ENCODE data around the gene THSD7A. TPM values are rescaled to one million over a fixed set of nuclear protein-coding genes. Genes with fewer than 3 reads are reported as not detected.

Gene THSD7A
- total RNA-seq, 3 donors from 2014 or later (not counting 1 experiment from before 2014, with no cell fraction given) = 0.29 to 8.6 TPM; not detected in 1

DNA sequence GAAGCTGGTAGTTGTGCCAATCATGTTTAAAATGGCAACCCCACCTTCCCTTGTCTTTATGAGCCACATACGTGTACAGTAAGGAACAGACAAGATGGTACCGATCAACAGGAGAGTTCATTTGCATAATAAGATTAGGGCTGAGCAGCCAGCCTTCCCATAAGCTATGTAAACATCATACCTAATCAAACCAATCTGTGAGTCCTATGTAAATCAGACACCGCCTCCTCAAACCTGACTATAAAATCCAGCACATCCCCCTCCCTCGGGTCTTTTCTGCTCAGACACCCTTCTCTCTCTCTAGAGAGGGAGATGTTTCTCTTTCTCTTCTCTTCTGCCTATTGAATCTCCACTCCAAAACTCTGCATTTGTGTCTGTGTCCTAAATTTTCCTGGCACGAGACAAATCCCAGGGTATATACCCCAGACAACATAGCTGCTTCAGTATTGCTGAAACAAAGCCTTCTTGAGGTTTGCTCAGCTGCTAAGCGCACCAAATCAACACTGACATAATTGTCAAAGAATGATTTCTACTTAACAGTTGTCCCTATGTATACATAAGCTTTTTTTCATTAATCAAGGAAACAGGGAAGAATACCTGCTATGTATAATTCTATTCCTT, 279.2 kb downstream of the THSD7A start:
- 88% methylated on average over 6 of the region's 6 CpGs for WGBS (ENCODE audit: insufficient coverage)
- no peaks in the 10 kb centered on the region for H3K36me3 ChIP-seq (ENCODE audit: control insufficient read depth, insufficient read depth, low read length)
- intact Hi-C loops (cut with micrococcal nuclease) = no loop called here
- Mint-ChIP-seq H3K27me3 (ENCODE audit: low read depth in 2 of 2) (no peaks in the 10 kb centered on the region), H3K27ac (no peak overlapping the region), H3K4me1 (no peaks in the 10 kb centered on the region), H3K4me3 (no peak overlapping the region), H3K36me3 (peaks cover 10% of the 10 kb centered on the region), H3K9me3 (peaks cover 12 to 20% of the 10 kb centered on the region in 2 donors)
- DNase-seq (no peak), ATAC-seq (no peak)
- H3K27ac ChIP-seq (ENCODE audit: low read length) = no peak overlapping the region
- no peaks in the 10 kb centered on the region for H3K27me3 ChIP-seq (ENCODE audit: control insufficient read depth, insufficient read depth, low read length)
- H3K4me1 ChIP-seq (ENCODE audit: control insufficient read depth, insufficient read depth, low read length) = no peaks in the 10 kb centered on the region
- no peaks in the 10 kb centered on the region for H3K9me3 ChIP-seq (ENCODE audit: control insufficient read depth, insufficient read depth, low read length)
- H3K4me3 ChIP-seq (ENCODE audit: low read length) = no peak overlapping the region
- TF ChIP-seq, protein P1, sequence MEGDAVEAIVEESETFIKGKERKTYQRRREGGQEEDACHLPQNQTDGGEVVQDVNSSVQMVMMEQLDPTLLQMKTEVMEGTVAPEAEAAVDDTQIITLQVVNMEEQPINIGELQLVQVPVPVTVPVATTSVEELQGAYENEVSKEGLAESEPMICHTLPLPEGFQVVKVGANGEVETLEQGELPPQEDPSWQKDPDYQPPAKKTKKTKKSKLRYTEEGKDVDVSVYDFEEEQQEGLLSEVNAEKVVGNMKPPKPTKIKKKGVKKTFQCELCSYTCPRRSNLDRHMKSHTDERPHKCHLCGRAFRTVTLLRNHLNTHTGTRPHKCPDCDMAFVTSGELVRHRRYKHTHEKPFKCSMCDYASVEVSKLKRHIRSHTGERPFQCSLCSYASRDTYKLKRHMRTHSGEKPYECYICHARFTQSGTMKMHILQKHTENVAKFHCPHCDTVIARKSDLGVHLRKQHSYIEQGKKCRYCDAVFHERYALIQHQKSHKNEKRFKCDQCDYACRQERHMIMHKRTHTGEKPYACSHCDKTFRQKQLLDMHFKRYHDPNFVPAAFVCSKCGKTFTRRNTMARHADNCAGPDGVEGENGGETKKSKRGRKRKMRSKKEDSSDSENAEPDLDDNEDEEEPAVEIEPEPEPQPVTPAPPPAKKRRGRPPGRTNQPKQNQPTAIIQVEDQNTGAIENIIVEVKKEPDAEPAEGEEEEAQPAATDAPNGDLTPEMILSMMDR (IDR thresholded peaks at IDR 0.05) = no peak

DNA sequence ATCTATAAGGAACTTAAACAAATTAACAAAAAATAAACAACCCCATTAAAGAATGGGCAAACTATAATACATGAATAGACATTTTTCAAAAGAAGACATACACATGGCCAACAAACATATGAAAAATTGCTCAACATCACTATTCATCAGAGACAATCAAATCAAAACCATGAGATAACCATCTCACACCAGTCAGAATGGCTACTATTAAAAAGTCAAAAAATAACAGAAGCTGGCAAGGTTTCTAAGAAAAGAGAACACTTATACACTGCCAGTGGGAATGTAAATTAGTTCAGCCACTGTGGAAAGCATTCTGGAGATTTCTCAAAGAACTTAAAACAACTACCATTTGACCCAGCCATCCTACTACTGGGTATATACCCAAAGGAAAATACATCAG, 280.5 kb downstream of the THSD7A start:
- intact Hi-C loops (cut with micrococcal nuclease) = no loop called here
- H3K9me3 Mint-ChIP-seq = peaks cover 10 to 15% of the 10 kb centered on the region in 2 donors
- Histone ChIP-seq H3K4me3 (ENCODE audit: low read length) (no peak overlapping the region), H3K27me3 (ENCODE audit: control insufficient read depth, insufficient read depth, low read length) (no peaks in the 10 kb centered on the region), H3K4me1 (ENCODE audit: control insufficient read depth, insufficient read depth, low read length) (no peaks in the 10 kb centered on the region), H3K36me3 (ENCODE audit: control insufficient read depth, insufficient read depth, low read length) (no peaks in the 10 kb centered on the region), H3K9me3 (ENCODE audit: control insufficient read depth, insufficient read depth, low read length) (no peaks in the 10 kb centered on the region), H3K27ac (ENCODE audit: low read length) (no peak overlapping the region)
- H3K4me3 Mint-ChIP-seq = no peak overlapping the region
- H3K36me3 Mint-ChIP-seq = peaks cover 10% of the 10 kb centered on the region
- no peak for ATAC-seq
- no peak for DNase-seq
- TF ChIP-seq, protein P1 (IDR thresholded peaks at IDR 0.05) = no peak
- H3K27ac Mint-ChIP-seq = no peak overlapping the region
- H3K4me1 Mint-ChIP-seq = no peaks in the 10 kb centered on the region
- no peaks in the 10 kb centered on the region for H3K27me3 Mint-ChIP-seq (ENCODE audit: low read depth in 2 of 2)

DNA sequence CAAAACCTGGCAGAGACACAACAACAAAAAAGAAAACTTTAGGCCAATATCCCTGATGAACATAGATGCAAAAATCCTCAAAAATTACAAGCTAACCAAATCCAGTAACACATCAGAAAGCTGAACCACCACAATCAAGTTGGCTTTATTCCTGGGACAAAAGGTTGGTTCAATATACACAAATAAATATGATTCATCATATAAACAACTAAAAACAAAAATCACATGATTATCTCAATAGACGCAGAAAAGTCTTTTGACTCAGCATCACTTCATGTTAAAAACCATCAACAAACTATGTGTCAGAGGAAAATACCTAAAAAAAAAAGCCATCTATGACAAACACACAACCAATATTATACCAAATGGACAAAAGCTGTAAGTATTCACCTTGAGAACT, 283.5 kb downstream of the THSD7A start:
- Histone ChIP-seq H3K9me3 (ENCODE audit: control insufficient read depth, insufficient read depth, low read length) (peaks cover 4% of the 10 kb centered on the region), H3K4me3 (ENCODE audit: low read length) (no peak overlapping the region), H3K4me1 (ENCODE audit: control insufficient read depth, insufficient read depth, low read length) (no peaks in the 10 kb centered on the region), H3K36me3 (ENCODE audit: control insufficient read depth, insufficient read depth, low read length) (no peaks in the 10 kb centered on the region), H3K27ac (ENCODE audit: low read length) (no peak overlapping the region), H3K27me3 (ENCODE audit: control insufficient read depth, insufficient read depth, low read length) (no peaks in the 10 kb centered on the region)
- DNase-seq (no peak), ATAC-seq (no peak)
- Mint-ChIP-seq H3K27me3 (ENCODE audit: low read depth in 2 of 2) (no peaks in the 10 kb centered on the region), H3K27ac (no peak overlapping the region), H3K4me3 (no peak overlapping the region), H3K9me3 (peaks cover 7 to 10% of the 10 kb centered on the region in 2 donors), H3K36me3 (peaks cover 10% of the 10 kb centered on the region), H3K4me1 (no peaks in the 10 kb centered on the region)
- intact Hi-C loops (cut with micrococcal nuclease) = no loop called here
- 42% methylated on average over 1 of the region's 1 CpG for WGBS (ENCODE audit: insufficient coverage)
- TF ChIP-seq, protein P1 (IDR thresholded peaks at IDR 0.05) = no peak

DNA sequence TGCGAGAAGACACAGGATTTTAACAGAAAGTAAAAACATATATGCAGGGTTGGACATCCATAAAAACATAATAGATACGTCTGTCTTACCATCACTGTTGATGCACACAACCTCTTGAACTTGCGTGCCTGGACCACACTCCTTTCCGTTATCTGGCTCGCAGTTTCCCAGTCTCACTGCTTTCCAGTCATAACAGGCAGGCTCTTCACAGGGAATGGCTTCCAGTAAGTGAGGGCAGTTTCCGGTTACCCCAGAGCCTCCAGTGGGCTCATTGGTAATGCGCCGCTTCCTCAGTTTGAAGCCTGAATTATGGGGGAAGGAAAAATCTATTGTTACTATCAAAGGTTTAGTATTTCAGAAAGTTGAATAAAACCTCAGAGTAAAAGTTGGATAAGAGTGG, 290.7 kb downstream of the THSD7A start:
- DNase-seq (no peak), ATAC-seq (no peak)
- Histone ChIP-seq H3K27me3 (ENCODE audit: control insufficient read depth, insufficient read depth, low read length) (no peaks in the 10 kb centered on the region), H3K4me3 (ENCODE audit: low read length) (no peak overlapping the region), H3K27ac (ENCODE audit: low read length) (no peak overlapping the region), H3K36me3 (ENCODE audit: control insufficient read depth, insufficient read depth, low read length) (no peaks in the 10 kb centered on the region), H3K4me1 (ENCODE audit: control insufficient read depth, insufficient read depth, low read length) (no peaks in the 10 kb centered on the region), H3K9me3 (ENCODE audit: control insufficient read depth, insufficient read depth, low read length) (peaks cover 4% of the 10 kb centered on the region)
- Mint-ChIP-seq H3K36me3 (no peaks in the 10 kb centered on the region), H3K9me3 (peaks cover 7 to 11% of the 10 kb centered on the region in 2 donors), H3K27me3 (ENCODE audit: low read depth in 2 of 2) (no peaks in the 10 kb centered on the region), H3K27ac (no peak overlapping the region), H3K4me1 (no peaks in the 10 kb centered on the region), H3K4me3 (no peak overlapping the region)
- intact Hi-C loops (cut with micrococcal nuclease) = no loop called here
- 96% methylated on average over 8 of the region's 8 CpGs for WGBS (ENCODE audit: insufficient coverage)
- TF ChIP-seq, protein P1 (IDR thresholded peaks at IDR 0.05) = no peak

Measured in natural killer cell (primary cell).